WTC11 (cell line): ENCODE results near the gene JMJD7.

ENCODE experiments used
- ATF2 ChIP-seq: sonication (generic); formaldehyde crosslinking; IDR thresholded peaks from 2 replicates; pipeline ENCODE4 v1.8.1; 2022; ENCODE audit warnings: low read depth, missing genetic modification reagents, borderline replicate concordance
- CTCF ChIP-seq: fragments of 200-600 bp; IDR thresholded peaks from 2 replicates; pipeline ENCODE4 v1.8.0; 2022; ENCODE audit warnings: antibody characterized with exemption
- FOXP4 ChIP-seq: sonication (generic); formaldehyde crosslinking; IDR thresholded peaks from 2 replicates; pipeline ENCODE4 v1.8.0; 2022; ENCODE audit warnings: mild to moderate bottlenecking, missing genetic modification reagents
- IRF1 ChIP-seq: sonication (generic); formaldehyde crosslinking; IDR thresholded peaks from 2 replicates; pipeline ENCODE4 v1.8.0; 2023; ENCODE audit warnings: missing genetic modification reagents
- IRF2 ChIP-seq: sonication (generic); formaldehyde crosslinking; IDR thresholded peaks from 2 replicates; pipeline ENCODE4 v1.8.0; 2022; ENCODE audit warnings: low read depth, missing genetic modification reagents, borderline replicate concordance
- JUN ChIP-seq: sonication (generic); formaldehyde crosslinking; IDR thresholded peaks from 2 replicates; pipeline ENCODE4 v1.8.0; 2023; ENCODE audit warnings: mild to moderate bottlenecking, missing genetic modification reagents
- MAX ChIP-seq: sonication (generic); formaldehyde crosslinking; IDR thresholded peaks from 2 replicates; pipeline ENCODE4 v1.8.0; 2022; ENCODE audit warnings: mild to moderate bottlenecking, missing genetic modification reagents
- MLX ChIP-seq: sonication (generic); formaldehyde crosslinking; IDR thresholded peaks from 2 replicates; pipeline ENCODE4 v1.8.1; 2023; ENCODE audit warnings: mild to moderate bottlenecking, missing genetic modification reagents, moderate library complexity
- USF2 ChIP-seq: sonication (generic); formaldehyde crosslinking; IDR thresholded peaks from 2 replicates; pipeline ENCODE4 v1.8.1; 2023; ENCODE audit warnings: mild to moderate bottlenecking, missing genetic modification reagents, moderate library complexity
- ZNF512 ChIP-seq: sonication (generic); formaldehyde crosslinking; IDR thresholded peaks from 2 replicates; pipeline ENCODE4 v1.8.1; 2022; ENCODE audit warnings: missing genetic modification reagents, borderline replicate concordance

- TF ChIP-seq IRF1 (no peak), JUN (CRISPR knock-in tag) (no peak), ATF2 (CRISPR knock-in tag) (no peak), ZNF512 (CRISPR knock-in tag) (no peak), FOXP4 (no peak), MLX (CRISPR knock-in tag) (no peak), IRF2 (CRISPR knock-in tag) (no peak), MAX (CRISPR knock-in tag) (no peak), CTCF (no peak), USF2 (CRISPR knock-in tag) (no peak)
Measured at GRCh38 chr15:41817327-41817726, 10.6 kb upstream of the JMJD7 start.
